ENCODE measurements around the gene NFIB.

GRCh38 chr9:14316602-14317300 lies 2.8 kb upstream of the NFIB start:
- TF ChIP-seq CTCF (conservative IDR thresholded peaks at IDR 0.05; ENCODE audit: low read length) (no peak), EZH2phosphoT487 (IDR thresholded peaks at IDR 0.05; ENCODE audit: borderline replicate concordance, low read depth, low read length) (no peak)
